Measurements from ENCODE around the gene STAG3.
"Not testable (repeated sequence)": the region's sequence is repeated elsewhere in the genome, so short reads cannot be mapped to it uniquely, and the experiment has no call there.

STAG3 gene

GRCh38 chr7:100209493-100209892 lies 31.8 kb downstream of the STAG3 start:
- TF ChIP-seq CTCF (IDR thresholded peaks at IDR 0.05; ENCODE audit: low read depth, low read length, missing control alignments): no peak
- no peak for DNase-seq (ENCODE audit: low read depth)
- peak overlapping the region; percentile 4; the same call in 1 of the 2 replicates for H3K4me3 ChIP-seq (ENCODE audit: low read depth, low read length)

- H3K4me3 ChIP-seq (ENCODE audit: low read depth, low read length): peak overlapping the region; percentile 37
- no peak for TF ChIP-seq CTCF (IDR thresholded peaks at IDR 0.05; ENCODE audit: low read depth, low read length, missing control alignments)
- no peak for DNase-seq (ENCODE audit: low read depth)
These were observed 33.1 kb downstream of the STAG3 start for GRCh38 chr7:100210805-100211204.

- DNase-seq (ENCODE audit: low read depth): peak; percentile 67
- TF ChIP-seq CTCF (IDR thresholded peaks at IDR 0.05; ENCODE audit: low read depth, low read length, missing control alignments): no peak
- peak overlapping the region; percentile 37 for H3K4me3 ChIP-seq (ENCODE audit: low read depth, low read length)
These were observed 33.6 kb downstream of the STAG3 start for GRCh38 chr7:100211342-100211780.

- TF ChIP-seq CTCF (IDR thresholded peaks at IDR 0.05; ENCODE audit: low read depth, low read length, missing control alignments): no peak
- no peak for DNase-seq (ENCODE audit: low read depth)
- no peak overlapping the region for H3K4me3 ChIP-seq (ENCODE audit: low read depth, low read length)
These were observed 35.0 kb downstream of the STAG3 start for GRCh38 chr7:100212631-100213286.

- no peak overlapping the region for H3K4me3 ChIP-seq (ENCODE audit: low read depth, low read length)
- TF ChIP-seq CTCF (IDR thresholded peaks at IDR 0.05; ENCODE audit: low read depth, low read length, missing control alignments): no peak
- DNase-seq (ENCODE audit: low read depth): no peak
These were observed 36.0 kb downstream of the STAG3 start for GRCh38 chr7:100213672-100214071.

- H3K4me3 ChIP-seq (ENCODE audit: low read depth, low read length); DNase-seq (ENCODE audit: low read depth): not testable (repeated sequence)
These were observed 36.6 kb downstream of the STAG3 start for GRCh38 chr7:100214356-100214755.

- no peak overlapping the region for H3K4me3 ChIP-seq (ENCODE audit: low read depth, low read length)
- DNase-seq (ENCODE audit: low read depth): no peak
- TF ChIP-seq CTCF (IDR thresholded peaks at IDR 0.05; ENCODE audit: low read depth, low read length, missing control alignments): no peak
These were observed 38.2 kb downstream of the STAG3 start for GRCh38 chr7:100215895-100216294.
